Stimulated activated naive CD8-positive, alpha-beta T cell treated with anti-CD3 and anti-CD28 coated beads, Interleukin-15, Interleukin-2, amounts not matched to agents 100 ng/mL and 50 ng/mL, for 24 hours (primary cell): ENCODE measurements around the gene TLE5.

Experiments
- H3K27ac Mint-ChIP-seq: one replicate; pipeline ENCODE4 v1.8.0; 2021; ENCODE audit warnings: mild to moderate bottlenecking, mixed read lengths
- H3K27me3 Mint-ChIP-seq: one replicate; pipeline ENCODE4 v1.8.0; 2021; ENCODE audit warnings: mixed read lengths
- H3K36me3 Mint-ChIP-seq: one replicate; pipeline ENCODE4 v1.8.0; 2021; ENCODE audit warnings: low read depth, mixed read lengths
- H3K4me1 Mint-ChIP-seq: one replicate; pipeline ENCODE4 v1.8.0; 2021; ENCODE audit warnings: low read depth, mixed read lengths
- H3K4me3 Mint-ChIP-seq: one replicate; pipeline ENCODE4 v1.8.0; 2021; ENCODE audit warnings: mild to moderate bottlenecking, mixed read lengths
- H3K9me3 Mint-ChIP-seq: one replicate; pipeline ENCODE4 v1.8.0; 2021; ENCODE audit warnings: mixed read lengths

The TLE5 gene

GRCh38 chr19:3079578-3079977, 17.3 kb upstream of the TLE5 start:
- H3K36me3 Mint-ChIP-seq = no peaks in the 10 kb centered on the region
- no peak overlapping the region for H3K27ac Mint-ChIP-seq
- no peaks in the 10 kb centered on the region for H3K9me3 Mint-ChIP-seq
- no peaks in the 10 kb centered on the region for H3K27me3 Mint-ChIP-seq
- H3K4me3 Mint-ChIP-seq = no peak overlapping the region
- H3K4me1 Mint-ChIP-seq = no peaks in the 10 kb centered on the region

GRCh38 chr19:3075605-3076431, 13.5 kb upstream of the TLE5 start:
- Mint-ChIP-seq H3K36me3 (no peaks in the 10 kb centered on the region), H3K4me3 (no peak overlapping the region), H3K4me1 (no peaks in the 10 kb centered on the region), H3K27me3 (no peaks in the 10 kb centered on the region), H3K27ac (no peak overlapping the region), H3K9me3 (no peaks in the 10 kb centered on the region)

GRCh38 chr19:3073931-3074595, 11.8 kb upstream of the TLE5 start:
- Mint-ChIP-seq H3K9me3 (no peaks in the 10 kb centered on the region), H3K27me3 (no peaks in the 10 kb centered on the region), H3K36me3 (no peaks in the 10 kb centered on the region), H3K4me3 (no peak overlapping the region), H3K4me1 (no peaks in the 10 kb centered on the region), H3K27ac (no peak overlapping the region)

GRCh38 chr19:3073159-3073563, 10.9 kb upstream of the TLE5 start:
- H3K9me3 Mint-ChIP-seq = no peaks in the 10 kb centered on the region
- no peak overlapping the region for H3K27ac Mint-ChIP-seq
- no peak overlapping the region for H3K4me3 Mint-ChIP-seq
- H3K36me3 Mint-ChIP-seq = no peaks in the 10 kb centered on the region
- no peaks in the 10 kb centered on the region for H3K4me1 Mint-ChIP-seq
- H3K27me3 Mint-ChIP-seq = no peaks in the 10 kb centered on the region

GRCh38 chr19:3071768-3072167, 9.5 kb upstream of the TLE5 start:
- Mint-ChIP-seq H3K27ac (no peak overlapping the region), H3K4me1 (peaks cover 1% of the 10 kb centered on the region), H3K27me3 (no peaks in the 10 kb centered on the region), H3K9me3 (no peaks in the 10 kb centered on the region), H3K36me3 (no peaks in the 10 kb centered on the region), H3K4me3 (no peak overlapping the region)

GRCh38 chr19:3068071-3068470, 5.8 kb upstream of the TLE5 start:
- no peak overlapping the region for H3K4me3 Mint-ChIP-seq
- no peaks in the 10 kb centered on the region for H3K27me3 Mint-ChIP-seq
- no peak overlapping the region for H3K27ac Mint-ChIP-seq
- H3K9me3 Mint-ChIP-seq = no peaks in the 10 kb centered on the region
- peaks cover 21% of the 10 kb centered on the region for H3K4me1 Mint-ChIP-seq
- H3K36me3 Mint-ChIP-seq = no peaks in the 10 kb centered on the region

GRCh38 chr19:3067563-3067962, 5.3 kb upstream of the TLE5 start:
- H3K36me3 Mint-ChIP-seq = no peaks in the 10 kb centered on the region
- peaks cover 25% of the 10 kb centered on the region for H3K4me1 Mint-ChIP-seq
- no peak overlapping the region for H3K4me3 Mint-ChIP-seq
- H3K27me3 Mint-ChIP-seq = no peaks in the 10 kb centered on the region
- no peaks in the 10 kb centered on the region for H3K9me3 Mint-ChIP-seq
- H3K27ac Mint-ChIP-seq = peak overlapping the region; percentile 19

- Mint-ChIP-seq H3K4me1 (peaks cover 25% of the 10 kb centered on the region), H3K4me3 (no peak overlapping the region), H3K9me3 (no peaks in the 10 kb centered on the region), H3K27me3 (no peaks in the 10 kb centered on the region), H3K27ac (no peak overlapping the region), H3K36me3 (no peaks in the 10 kb centered on the region)
Measured at GRCh38 chr19:3066482-3067049, 4.3 kb upstream of the TLE5 start.

- Mint-ChIP-seq H3K9me3 (no peaks in the 10 kb centered on the region), H3K36me3 (peaks cover 2% of the 10 kb centered on the region), H3K27me3 (no peaks in the 10 kb centered on the region), H3K27ac (peak overlapping the region; percentile 67), H3K4me1 (peaks cover 27% of the 10 kb centered on the region), H3K4me3 (no peak overlapping the region)
Measured at GRCh38 chr19:3065675-3066357, 3.5 kb upstream of the TLE5 start.

- Mint-ChIP-seq H3K9me3 (no peaks in the 10 kb centered on the region), H3K36me3 (peaks cover 12% of the 10 kb centered on the region), H3K27ac (peak overlapping the region; percentile 16), H3K27me3 (no peaks in the 10 kb centered on the region), H3K4me1 (peaks cover 40% of the 10 kb centered on the region), H3K4me3 (peak overlapping the region; percentile 7)
Measured at GRCh38 chr19:3064011-3064330, 1.7 kb upstream of the TLE5 start.

GRCh38 chr19:3061182-3062161, 823 bp downstream of the TLE5 start:
- H3K27ac Mint-ChIP-seq = peak overlapping the region; percentile 88
- no peaks in the 10 kb centered on the region for H3K9me3 Mint-ChIP-seq

GRCh38 chr19:3060857-3061181, 1.5 kb downstream of the TLE5 start:
- peak overlapping the region; percentile 88 for H3K27ac Mint-ChIP-seq
- no peaks in the 10 kb centered on the region for H3K27me3 Mint-ChIP-seq
- H3K9me3 Mint-ChIP-seq = no peaks in the 10 kb centered on the region
- peaks cover 30% of the 10 kb centered on the region for H3K36me3 Mint-ChIP-seq
- peak overlapping the region; percentile 86 for H3K4me3 Mint-ChIP-seq
- peaks cover 46% of the 10 kb centered on the region for H3K4me1 Mint-ChIP-seq

More at GRCh38 chr19:3061182-3062161, 823 bp downstream of the TLE5 start:
- Mint-ChIP-seq H3K27me3 (no peaks in the 10 kb centered on the region), H3K4me1 (peaks cover 52% of the 10 kb centered on the region), H3K4me3 (peak overlapping the region; percentile 86), H3K36me3 (peaks cover 30% of the 10 kb centered on the region)

- peaks cover 48% of the 10 kb centered on the region for H3K4me1 Mint-ChIP-seq
- no peaks in the 10 kb centered on the region for H3K27me3 Mint-ChIP-seq
- peak overlapping the region; percentile 86 for H3K4me3 Mint-ChIP-seq
- no peaks in the 10 kb centered on the region for H3K9me3 Mint-ChIP-seq
- peak overlapping the region; percentile 74 for H3K27ac Mint-ChIP-seq
- H3K36me3 Mint-ChIP-seq = peaks cover 37% of the 10 kb centered on the region
Measured at GRCh38 chr19:3059653-3060052, 2.6 kb downstream of the TLE5 start.

- Mint-ChIP-seq H3K27me3 (no peaks in the 10 kb centered on the region), H3K4me1 (peaks cover 55% of the 10 kb centered on the region), H3K36me3 (peaks cover 43% of the 10 kb centered on the region), H3K4me3 (no peak overlapping the region), H3K9me3 (no peaks in the 10 kb centered on the region), H3K27ac (no peak overlapping the region)
Measured at GRCh38 chr19:3058821-3059314, 3.4 kb downstream of the TLE5 start.
